ENCODE results near the gene TRIM9.

DNA sequence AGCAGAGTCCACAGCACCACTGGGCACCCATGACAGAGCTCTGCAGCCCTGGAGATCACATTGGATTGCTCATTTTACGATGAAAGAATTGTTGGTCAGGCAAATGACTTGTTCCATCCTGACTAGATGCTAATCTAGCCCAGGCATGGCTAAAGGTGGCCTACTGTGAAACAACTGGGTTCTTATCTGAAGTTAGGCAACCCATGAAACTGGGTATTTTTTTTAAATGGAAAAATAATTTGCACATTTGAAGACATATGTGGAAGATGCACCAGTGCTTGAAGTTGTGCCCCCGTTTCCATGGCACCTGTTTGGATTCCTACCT lies 158.9 kb downstream of the TRIM9 start:
- TF ChIP-seq CTCF (conservative IDR thresholded peaks at IDR 0.05 in 1 of 2, IDR thresholded peaks at IDR 0.05 in 1 of 2; ENCODE audit: extremely low read depth in 1 of 2, insufficient read depth in 1 of 2, low read depth in 1 of 2, low read length in 2 of 2): no peak
- no peak for TF ChIP-seq EZH2 (IDR thresholded peaks at IDR 0.05; ENCODE audit: borderline replicate concordance, low read length)

Measured in mammary epithelial cell (primary cell).